22Rv1 (cell line): ENCODE data around the gene SOS1.

Experiments used
- ZFX ChIP-seq: fragments of 450-650 bp; IDR thresholded peaks from 2 replicates; pipeline ENCODE4 v1.6.1; 2017; ENCODE audit warnings: antibody characterized with exemption, borderline replicate concordance
- TF ChIP-seq, protein P1 (sequence below): fragments of 450-650 bp; IDR thresholded peaks from 2 replicates; pipeline ENCODE4 v1.5.1; 2017; ENCODE audit warnings: mild to moderate bottlenecking

DNA sequence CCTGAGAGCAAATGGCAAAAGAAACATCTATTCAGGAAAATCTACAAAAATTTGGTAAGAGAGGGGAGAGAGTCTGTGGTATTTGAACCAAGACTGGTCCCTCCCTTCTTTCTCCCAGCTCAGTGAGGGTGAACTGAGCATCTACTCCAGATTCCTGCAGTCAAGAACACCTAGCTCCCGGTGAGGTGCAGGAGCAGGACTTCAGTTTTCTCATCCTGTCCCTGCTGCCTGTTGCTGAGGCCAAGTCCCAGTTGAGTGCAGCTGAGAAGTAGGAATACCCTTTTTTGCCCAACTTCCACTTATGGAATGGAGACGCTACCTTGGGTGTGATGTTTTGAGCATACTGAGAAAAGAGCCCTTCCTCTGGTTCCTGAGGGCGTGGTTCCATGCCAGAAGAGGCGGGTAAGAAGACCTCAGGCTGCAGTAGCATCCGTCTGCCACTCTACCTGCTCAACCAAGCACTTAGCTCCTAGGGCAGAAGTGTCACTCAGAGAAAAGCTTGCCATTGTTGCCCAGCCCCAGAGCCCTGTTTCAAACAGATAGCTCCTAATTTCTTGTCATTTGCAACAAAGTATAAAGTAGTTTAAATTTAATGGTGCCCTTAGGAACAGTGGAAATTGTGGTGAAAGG is 112.9 kb downstream of the SOS1 start:
- TF ChIP-seq, protein P1, sequence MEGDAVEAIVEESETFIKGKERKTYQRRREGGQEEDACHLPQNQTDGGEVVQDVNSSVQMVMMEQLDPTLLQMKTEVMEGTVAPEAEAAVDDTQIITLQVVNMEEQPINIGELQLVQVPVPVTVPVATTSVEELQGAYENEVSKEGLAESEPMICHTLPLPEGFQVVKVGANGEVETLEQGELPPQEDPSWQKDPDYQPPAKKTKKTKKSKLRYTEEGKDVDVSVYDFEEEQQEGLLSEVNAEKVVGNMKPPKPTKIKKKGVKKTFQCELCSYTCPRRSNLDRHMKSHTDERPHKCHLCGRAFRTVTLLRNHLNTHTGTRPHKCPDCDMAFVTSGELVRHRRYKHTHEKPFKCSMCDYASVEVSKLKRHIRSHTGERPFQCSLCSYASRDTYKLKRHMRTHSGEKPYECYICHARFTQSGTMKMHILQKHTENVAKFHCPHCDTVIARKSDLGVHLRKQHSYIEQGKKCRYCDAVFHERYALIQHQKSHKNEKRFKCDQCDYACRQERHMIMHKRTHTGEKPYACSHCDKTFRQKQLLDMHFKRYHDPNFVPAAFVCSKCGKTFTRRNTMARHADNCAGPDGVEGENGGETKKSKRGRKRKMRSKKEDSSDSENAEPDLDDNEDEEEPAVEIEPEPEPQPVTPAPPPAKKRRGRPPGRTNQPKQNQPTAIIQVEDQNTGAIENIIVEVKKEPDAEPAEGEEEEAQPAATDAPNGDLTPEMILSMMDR: no peak
- TF ChIP-seq ZFX: no peak
